ENCODE measurements around the gene B3GLCT. TPM values are rescaled to one million over a fixed set of nuclear protein-coding genes. Genes with fewer than 3 reads are reported as not detected.

The B3GLCT gene
- total and polyA plus RNA-seq, 4 donors, result 1.5 to 3.6 (median 2.2) TPM

DNA sequence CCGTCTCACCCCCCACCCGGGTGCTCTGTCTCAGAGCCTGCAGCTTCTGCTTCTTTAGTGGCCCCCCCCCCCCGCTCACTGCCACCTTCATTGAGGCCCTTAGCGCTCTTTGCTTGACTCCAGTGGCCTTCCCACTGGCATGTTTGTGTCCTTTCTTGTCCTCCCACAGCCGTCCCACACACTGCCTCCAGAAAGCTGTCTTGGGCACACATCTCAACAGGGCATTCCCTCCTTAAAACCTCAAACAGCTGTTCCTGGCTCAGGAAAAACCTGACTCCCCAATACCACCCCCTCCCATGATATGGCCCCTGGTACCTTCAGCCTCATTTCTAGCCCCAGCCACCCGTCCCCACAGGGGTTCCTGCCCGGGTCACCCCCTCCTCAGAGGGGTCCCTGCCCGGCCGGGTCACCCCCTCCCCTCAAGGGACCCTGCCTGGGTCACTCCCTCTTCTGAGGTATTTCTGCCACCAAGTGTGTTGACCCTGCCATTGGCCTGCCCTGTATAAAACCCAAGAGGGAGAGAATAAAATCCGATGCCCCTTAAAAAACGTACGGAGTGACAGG, 8.9 kb downstream of the B3GLCT start:
- Histone ChIP-seq H3K9ac (ENCODE audit: low read depth in 1 of 2, low read length in 2 of 2) (no peak overlapping the region), H3K36me3 (ENCODE audit: control insufficient read depth in 4 of 4, insufficient read depth in 3 of 4, low read depth in 1 of 4, low read length in 3 of 4) (no peaks in the 10 kb centered on the region), H3K27me3 (ENCODE audit: control insufficient read depth in 4 of 4, insufficient read depth in 4 of 4, low read length in 3 of 4) (no peaks in the 10 kb centered on the region), H3K4me1 (ENCODE audit: control insufficient read depth in 4 of 4, insufficient read depth in 4 of 4, low read length in 3 of 4) (peaks cover 0 to 6% (median 1%) of the 10 kb centered on the region in 4 donors), H3K9me3 (ENCODE audit: control insufficient read depth in 4 of 4, low read length in 3 of 4) (no peaks in the 10 kb centered on the region), H3K27ac (ENCODE audit: low read depth in 1 of 2, low read length in 2 of 2) (no peak overlapping the region), H3K4me3 (ENCODE audit: low read depth in 1 of 3, low read length in 3 of 3) (no peak overlapping the region)
- DNase-seq (ENCODE audit: low spot score), result no peak
- TF ChIP-seq JUND (IDR thresholded peaks at IDR 0.05) (no peak), YY1 (IDR thresholded peaks at IDR 0.05) (no peak), NR2F2 (IDR thresholded peaks at IDR 0.05) (no peak), CTCF (IDR thresholded peaks at IDR 0.05; ENCODE audit: low read depth, low read length, missing input control) (no peak), HNF4A (conservative IDR thresholded peaks at IDR 0.05) (no peak), RAD21 (IDR thresholded peaks at IDR 0.05) (no peak), ZBTB33 (IDR thresholded peaks at IDR 0.05) (no peak), GABPA (IDR thresholded peaks at IDR 0.05 in 1 of 2, conservative IDR thresholded peaks at IDR 0.05 in 1 of 2) (no peak), EGR1 (IDR thresholded peaks at IDR 0.05; ENCODE audit: low read depth in 2 of 2) (no peak), FOXA1 (IDR thresholded peaks at IDR 0.05) (no peak)
- TF ChIP-seq, protein P1, sequence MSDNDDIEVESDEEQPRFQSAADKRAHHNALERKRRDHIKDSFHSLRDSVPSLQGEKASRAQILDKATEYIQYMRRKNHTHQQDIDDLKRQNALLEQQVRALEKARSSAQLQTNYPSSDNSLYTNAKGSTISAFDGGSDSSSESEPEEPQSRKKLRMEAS (IDR thresholded peaks at IDR 0.05), result no peak
- TF ChIP-seq, protein P2, sequence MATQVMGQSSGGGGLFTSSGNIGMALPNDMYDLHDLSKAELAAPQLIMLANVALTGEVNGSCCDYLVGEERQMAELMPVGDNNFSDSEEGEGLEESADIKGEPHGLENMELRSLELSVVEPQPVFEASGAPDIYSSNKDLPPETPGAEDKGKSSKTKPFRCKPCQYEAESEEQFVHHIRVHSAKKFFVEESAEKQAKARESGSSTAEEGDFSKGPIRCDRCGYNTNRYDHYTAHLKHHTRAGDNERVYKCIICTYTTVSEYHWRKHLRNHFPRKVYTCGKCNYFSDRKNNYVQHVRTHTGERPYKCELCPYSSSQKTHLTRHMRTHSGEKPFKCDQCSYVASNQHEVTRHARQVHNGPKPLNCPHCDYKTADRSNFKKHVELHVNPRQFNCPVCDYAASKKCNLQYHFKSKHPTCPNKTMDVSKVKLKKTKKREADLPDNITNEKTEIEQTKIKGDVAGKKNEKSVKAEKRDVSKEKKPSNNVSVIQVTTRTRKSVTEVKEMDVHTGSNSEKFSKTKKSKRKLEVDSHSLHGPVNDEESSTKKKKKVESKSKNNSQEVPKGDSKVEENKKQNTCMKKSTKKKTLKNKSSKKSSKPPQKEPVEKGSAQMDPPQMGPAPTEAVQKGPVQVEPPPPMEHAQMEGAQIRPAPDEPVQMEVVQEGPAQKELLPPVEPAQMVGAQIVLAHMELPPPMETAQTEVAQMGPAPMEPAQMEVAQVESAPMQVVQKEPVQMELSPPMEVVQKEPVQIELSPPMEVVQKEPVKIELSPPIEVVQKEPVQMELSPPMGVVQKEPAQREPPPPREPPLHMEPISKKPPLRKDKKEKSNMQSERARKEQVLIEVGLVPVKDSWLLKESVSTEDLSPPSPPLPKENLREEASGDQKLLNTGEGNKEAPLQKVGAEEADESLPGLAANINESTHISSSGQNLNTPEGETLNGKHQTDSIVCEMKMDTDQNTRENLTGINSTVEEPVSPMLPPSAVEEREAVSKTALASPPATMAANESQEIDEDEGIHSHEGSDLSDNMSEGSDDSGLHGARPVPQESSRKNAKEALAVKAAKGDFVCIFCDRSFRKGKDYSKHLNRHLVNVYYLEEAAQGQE (IDR thresholded peaks at IDR 0.05), result no peak
- 91% methylated on average over 12 of the region's 12 CpGs for WGBS

- DNase-seq (ENCODE audit: low spot score), result no peak
- Histone ChIP-seq H3K9me3 (ENCODE audit: control insufficient read depth in 4 of 4, low read length in 3 of 4) (no peaks in the 10 kb centered on the region), H3K27me3 (ENCODE audit: control insufficient read depth in 4 of 4, insufficient read depth in 4 of 4, low read length in 3 of 4) (no peaks in the 10 kb centered on the region), H3K27ac (ENCODE audit: low read depth in 1 of 2, low read length in 2 of 2) (no peak overlapping the region), H3K9ac (ENCODE audit: low read depth in 1 of 2, low read length in 2 of 2) (no peak overlapping the region), H3K4me3 (ENCODE audit: low read depth in 1 of 3, low read length in 3 of 3) (no peak overlapping the region), H3K4me1 (ENCODE audit: control insufficient read depth in 4 of 4, insufficient read depth in 4 of 4, low read length in 3 of 4) (peaks cover 0 to 6% (median 1%) of the 10 kb centered on the region in 4 donors), H3K36me3 (ENCODE audit: control insufficient read depth in 4 of 4, insufficient read depth in 3 of 4, low read depth in 1 of 4, low read length in 3 of 4) (no peaks in the 10 kb centered on the region)
- TF ChIP-seq NR2F2 (IDR thresholded peaks at IDR 0.05) (no peak), TAF1 (conservative IDR thresholded peaks at IDR 0.05) (no peak), CTCF (IDR thresholded peaks at IDR 0.05; ENCODE audit: low read depth, low read length, missing input control) (no peak), GABPA (IDR thresholded peaks at IDR 0.05 in 1 of 2, conservative IDR thresholded peaks at IDR 0.05 in 1 of 2) (no peak), FOXA2 (IDR thresholded peaks at IDR 0.05) (no peak), HNF4G (IDR thresholded peaks at IDR 0.05) (no peak), HNF4A (conservative IDR thresholded peaks at IDR 0.05) (no peak), FOXA1 (IDR thresholded peaks at IDR 0.05) (no peak), SP1 (IDR thresholded peaks at IDR 0.05) (no peak)
- TF ChIP-seq, protein P3, sequence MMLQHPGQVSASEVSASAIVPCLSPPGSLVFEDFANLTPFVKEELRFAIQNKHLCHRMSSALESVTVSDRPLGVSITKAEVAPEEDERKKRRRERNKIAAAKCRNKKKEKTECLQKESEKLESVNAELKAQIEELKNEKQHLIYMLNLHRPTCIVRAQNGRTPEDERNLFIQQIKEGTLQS (IDR thresholded peaks at IDR 0.05), result no peak
- whole genome bisulfite sequencing, result 71% methylated on average over 8 of the region's 8 CpGs
These were observed 9.5 kb downstream of the B3GLCT start for GRCh38 chr13:31209172-31209840.

All from liver (tissue), 9 donors.